Right cardiac atrium (tissue), 5 donors: Measurements from ENCODE around the gene ZNF275. TPM values are rescaled to one million over a fixed set of nuclear protein-coding genes. Genes with fewer than 3 reads are reported as not detected.
A peak's percentile ranks its signal among the peaks of the same experiment; 100 is the strongest.

Experiments used
- ATAC-seq, 2 donors: fragments of 200-7000 bp; cut with Tn5 transposase; one replicate each; pipeline versions ENCODE4 v1.8.0 to v1.9.1; 2020; ENCODE audit warnings: moderate library complexity in 2 of 2, mild to moderate bottlenecking in 1 of 2
- DNase-seq, 3 donors: peaks; one replicate each; pipeline ENCODE4 v3.0.0-alpha.2; 2020
- H3K27ac ChIP-seq: one replicate; pipeline ENCODE4 v1.5.1; 2013; ENCODE audit warnings: mild to moderate bottlenecking, low read length, control low read depth, moderate library complexity
- H3K27me3 ChIP-seq: one replicate; pipeline ENCODE4 v1.6.1; 2013; ENCODE audit not compliant: control insufficient read depth, insufficient read depth
- H3K4me1 ChIP-seq: one replicate; pipeline ENCODE4 v1.6.1; 2013; ENCODE audit warnings: low read length; ENCODE audit not compliant: control insufficient read depth, insufficient read depth
- H3K4me3 ChIP-seq: one replicate; pipeline ENCODE4 v1.5.1; 2013; ENCODE audit warnings: low read length, control low read depth
- H3K9me3 ChIP-seq: one replicate; pipeline ENCODE4 v1.6.1; 2013; ENCODE audit warnings: low read length; ENCODE audit not compliant: control insufficient read depth
- WGBS: extraction: QIAGEN DNeasy Blood & Tissue Kit; methylation state at CpG from one replicate; pipeline ENCODE4 v1.1.7; 2013; 5-methylcytosine and 5-hydroxymethylcytosine counted together
- intact Hi-C, 4 donors: fragments of 100-400 bp; cut with DNase I; formaldehyde crosslinking; loops; one replicate each; pipeline versions ENCODE4 v1.11.0 to v1.14.0; 2022 to 2023
- polyA plus RNA-seq: library from polyadenylated mRNA; stranded (reverse); fragments of 200-250 nt; gene quantifications from one replicate; pipeline ENCODE4 v1.2.3, GENCODE V29; 2013
- total RNA-seq, 4 donors: library from RNA; stranded (reverse); fragmentation: NEBNext Ultra II Directional; extraction: Animal tissue kit (Norgen Biotek cat#: 25700); gene quantifications; one replicate each; pipeline ENCODE4 v1.2.1, GENCODE V29; 2021
- donor health status: healthy with polysubstance abuse.
- donor health status: DM: no; HTN: yes; CAD: no.
- donor health status: DM: no; HTN: no; CAD: no.
- donor health status: DM: no; HTN: yes; CAD: no; lungs with severe emphysema.
- donor health status: DM: yes; HTN: yes; CAD: no.

The ZNF275 gene
- total and polyA plus RNA-seq, 5 donors = 2.7 to 7.5 (median 6.1) TPM

DNA sequence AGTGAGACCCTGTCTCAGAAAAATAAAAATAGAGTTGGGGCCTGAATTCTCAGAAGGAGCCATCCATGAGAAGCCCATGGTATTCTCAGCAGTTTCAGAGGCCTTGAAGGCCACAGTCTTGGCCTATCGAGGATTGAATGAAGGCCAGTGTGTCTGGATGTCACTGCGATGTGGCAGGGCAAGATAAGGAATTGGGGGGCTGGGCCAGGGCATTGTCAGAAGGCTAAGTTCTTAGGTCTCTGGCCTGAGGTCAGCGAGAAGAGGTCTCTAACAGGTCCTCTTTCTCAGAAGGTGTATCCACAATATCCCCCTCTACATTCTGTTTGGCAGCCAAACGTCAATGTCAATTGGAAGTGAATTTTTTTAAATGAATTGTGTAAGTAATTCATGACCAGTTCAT, 5.7 kb downstream of the ZNF275 start:
- 94% methylated on average over 4 of the region's 4 CpGs for WGBS
- Histone ChIP-seq H3K27me3 (no peaks in the 10 kb centered on the region), H3K4me1 (peaks cover 2% of the 10 kb centered on the region), H3K4me3 (no peak overlapping the region), H3K9me3 (no peaks in the 10 kb centered on the region), H3K27ac (no peak overlapping the region)
- intact Hi-C loops = no loop called here
- ATAC-seq (no peak), DNase-seq (no peak)

DNA sequence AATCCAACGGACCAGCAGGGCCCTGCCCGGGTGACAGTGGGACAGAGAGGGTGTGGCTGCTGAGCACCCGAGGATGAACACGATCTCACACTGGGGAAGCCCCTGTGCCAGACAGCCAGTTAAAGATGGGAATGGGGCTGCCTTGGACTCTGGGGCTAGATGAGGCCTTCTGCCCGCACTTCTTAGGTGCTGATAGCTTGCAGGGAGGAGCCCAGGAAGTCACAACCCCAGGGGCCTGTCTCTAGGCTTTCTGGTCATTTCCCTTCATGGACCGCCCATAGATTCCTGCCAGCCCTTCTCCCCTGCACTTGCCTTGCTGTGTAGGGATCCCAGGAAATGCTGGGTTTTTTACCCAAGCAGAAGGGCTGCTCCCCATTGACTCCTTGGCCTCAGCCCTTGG, 6.2 kb downstream of the ZNF275 start:
- no peaks in the 10 kb centered on the region for H3K9me3 ChIP-seq
- WGBS = 92% methylated on average over 6 of the region's 6 CpGs
- no peak overlapping the region for H3K4me3 ChIP-seq
- H3K27me3 ChIP-seq = no peaks in the 10 kb centered on the region
- ATAC-seq (no peak), DNase-seq (no peak)
- peaks cover 2% of the 10 kb centered on the region for H3K4me1 ChIP-seq
- no peak overlapping the region for H3K27ac ChIP-seq
- intact Hi-C loops = no loop called here

DNA sequence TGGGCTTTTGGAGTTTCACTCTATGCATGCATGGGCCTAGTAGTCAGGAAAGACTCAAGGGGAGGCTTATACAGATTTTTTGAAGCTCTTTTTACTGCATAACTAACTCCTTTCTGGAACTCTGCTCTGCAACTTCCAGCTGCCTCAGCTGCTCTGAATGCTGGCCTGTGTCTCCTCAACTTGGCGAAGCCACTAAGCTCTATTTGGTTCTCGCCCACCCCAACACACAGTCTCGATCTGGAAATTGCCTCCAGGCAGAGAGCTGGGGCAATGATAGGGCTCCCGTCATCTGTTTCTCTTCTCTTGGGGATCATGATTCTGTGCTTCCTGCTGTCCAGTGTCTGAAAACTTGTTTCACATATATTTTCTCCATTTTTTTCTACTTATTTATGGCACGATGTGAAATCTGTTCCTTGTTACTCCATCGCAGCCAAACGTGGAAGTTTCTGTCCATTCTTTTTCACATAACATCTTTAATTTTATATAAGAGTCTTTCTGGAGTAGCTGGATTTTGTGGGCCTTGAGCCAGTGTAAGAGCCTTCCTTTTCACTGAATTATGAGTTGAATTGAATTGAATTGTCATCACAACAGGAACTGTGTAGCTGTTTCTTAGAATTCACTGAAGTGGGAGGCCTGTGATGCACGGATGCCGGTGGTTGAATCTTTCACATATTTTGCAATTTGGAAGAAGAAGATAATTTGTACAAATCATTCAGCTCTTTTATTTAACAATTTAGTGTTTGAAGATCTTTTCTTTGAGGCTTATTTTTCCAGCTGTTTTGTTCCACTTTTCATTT, 9.0 kb downstream of the ZNF275 start:
- 65% methylated on average over 9 of the region's 9 CpGs for WGBS
- H3K4me3 ChIP-seq = no peak overlapping the region
- ATAC-seq (no peak), DNase-seq (no peak)
- intact Hi-C loops = no loop called here
- no peaks in the 10 kb centered on the region for H3K9me3 ChIP-seq
- H3K27ac ChIP-seq = no peak overlapping the region
- peaks cover 2% of the 10 kb centered on the region for H3K4me1 ChIP-seq
- H3K27me3 ChIP-seq = no peaks in the 10 kb centered on the region

DNA sequence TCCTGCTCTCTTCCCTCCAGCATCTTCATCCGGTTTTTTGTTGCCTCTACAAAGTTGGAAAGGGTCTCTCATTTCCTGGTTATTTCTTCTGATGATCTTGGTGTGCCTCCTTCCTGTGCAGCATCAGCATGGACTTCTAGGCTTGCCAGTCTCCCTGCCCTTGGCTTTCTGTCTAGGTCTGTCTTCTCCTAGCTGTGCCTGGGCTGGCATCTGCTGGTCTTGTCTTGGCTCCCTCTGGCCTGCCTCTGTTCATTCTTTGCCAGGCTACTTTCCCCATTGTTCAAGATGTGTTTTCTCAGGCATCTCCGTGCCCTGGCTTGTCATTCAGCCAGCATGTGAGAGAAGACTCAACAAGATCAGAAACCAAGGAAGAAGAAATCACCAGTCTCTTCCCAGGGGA, 9.7 kb downstream of the ZNF275 start:
- H3K9me3 ChIP-seq = no peaks in the 10 kb centered on the region
- ATAC-seq (no peak), DNase-seq (no peak)
- intact Hi-C loops = no loop called here
- 76% methylated on average over 2 of the region's 2 CpGs for WGBS
- no peaks in the 10 kb centered on the region for H3K27me3 ChIP-seq
- no peak overlapping the region for H3K27ac ChIP-seq
- H3K4me3 ChIP-seq = no peak overlapping the region
- H3K4me1 ChIP-seq = peaks cover 2% of the 10 kb centered on the region

DNA sequence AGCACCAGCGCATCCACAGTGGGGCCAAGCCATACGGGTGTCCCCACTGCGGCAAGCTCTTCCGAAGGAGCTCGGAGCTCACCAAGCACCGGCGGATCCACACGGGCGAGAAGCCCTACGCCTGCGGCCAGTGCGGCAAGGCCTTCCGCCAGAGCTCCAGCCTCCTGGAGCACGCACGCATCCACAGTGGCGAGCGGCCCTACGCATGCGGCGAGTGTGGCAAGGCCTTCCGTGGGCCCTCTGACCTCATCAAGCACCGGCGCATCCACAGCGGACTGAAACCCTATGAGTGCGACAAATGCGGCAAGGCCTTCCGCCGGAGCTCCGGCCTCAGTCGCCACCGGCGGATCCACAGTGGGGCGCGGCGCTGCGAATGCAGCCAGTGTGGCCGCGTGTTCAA, 13.6 kb downstream of the ZNF275 start:
- ATAC-seq (no peak), DNase-seq (peak in 1 of 3 donors; percentile 32)
- H3K27me3 ChIP-seq = no peaks in the 10 kb centered on the region
- intact Hi-C loops = no loop called here
- H3K9me3 ChIP-seq = no peaks in the 10 kb centered on the region
- H3K4me1 ChIP-seq = peaks cover 2% of the 10 kb centered on the region
- WGBS = 98% methylated on average over 38 of the region's 38 CpGs
- no peak overlapping the region for H3K4me3 ChIP-seq
- H3K27ac ChIP-seq = no peak overlapping the region

DNA sequence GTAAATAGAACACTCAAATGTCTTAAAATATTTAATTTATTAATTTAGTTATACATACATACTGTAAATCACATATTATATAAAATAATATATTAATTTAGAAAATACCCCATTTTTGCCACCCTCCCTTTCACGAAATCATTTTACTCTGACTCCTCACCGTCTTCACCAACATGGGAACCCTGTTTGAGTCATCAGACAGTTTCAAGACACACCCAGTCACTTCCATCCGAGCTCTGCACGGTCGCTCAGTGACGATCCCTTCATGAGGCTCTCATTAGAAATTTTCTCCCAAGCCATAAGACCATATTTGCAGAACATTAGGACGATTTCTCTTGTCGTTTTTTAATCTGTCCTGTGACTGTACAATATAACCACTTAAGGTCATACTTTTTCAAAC, 14.5 kb downstream of the ZNF275 start:
- Histone ChIP-seq H3K4me3 (no peak overlapping the region), H3K27me3 (no peaks in the 10 kb centered on the region), H3K9me3 (no peaks in the 10 kb centered on the region), H3K4me1 (peaks cover 2% of the 10 kb centered on the region), H3K27ac (no peak overlapping the region)
- ATAC-seq = no peak
- intact Hi-C loops = no loop called here
- 96% methylated on average over 8 of the region's 8 CpGs for WGBS
- DNase-seq = no peak

DNA sequence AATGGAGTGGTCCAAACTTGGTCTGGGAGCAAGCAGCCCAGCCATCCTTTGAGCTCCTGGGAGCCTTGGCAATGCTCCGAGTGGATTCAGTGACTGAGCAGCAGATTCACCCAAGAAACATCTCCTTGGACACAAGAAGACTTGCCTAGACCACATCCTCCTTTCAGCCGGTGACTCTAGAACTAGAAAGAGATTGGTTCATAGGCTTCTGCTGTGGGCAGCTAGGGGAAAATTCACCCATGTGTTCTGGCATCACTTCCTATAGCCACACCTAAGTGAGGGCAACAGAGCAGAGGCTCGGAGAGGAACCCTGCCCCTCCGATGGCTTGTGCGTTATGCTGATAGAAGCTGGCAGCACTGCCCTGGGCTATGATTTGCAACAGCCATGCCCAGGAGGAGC, 16.0 kb downstream of the ZNF275 start:
- Histone ChIP-seq H3K27ac (no peak overlapping the region), H3K4me1 (no peaks in the 10 kb centered on the region), H3K4me3 (no peak overlapping the region), H3K9me3 (no peaks in the 10 kb centered on the region), H3K27me3 (no peaks in the 10 kb centered on the region)
- DNase-seq = no peak
- 93% methylated on average over 5 of the region's 5 CpGs for WGBS
- ATAC-seq = no peak
- intact Hi-C loops = no loop called here

DNA sequence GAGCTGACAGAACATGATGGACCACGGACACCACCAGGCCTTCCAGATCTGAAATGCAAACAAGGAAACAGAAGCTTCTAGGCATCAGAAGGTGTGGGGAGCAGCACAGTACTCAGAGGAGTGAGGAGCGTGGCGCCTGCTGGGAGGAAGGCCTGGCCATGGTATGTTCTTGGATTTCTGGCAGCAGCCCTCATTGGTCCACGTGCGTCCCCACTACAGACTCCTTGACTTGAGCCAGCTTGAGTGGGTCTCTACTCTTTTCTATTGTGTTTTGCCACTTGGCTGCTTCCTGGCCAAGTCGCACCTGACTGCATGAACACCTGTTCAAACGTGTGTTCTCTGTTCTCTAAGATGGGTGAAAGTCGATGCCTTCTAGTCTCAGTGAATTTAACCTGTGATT, 18.0 kb downstream of the ZNF275 start:
- ATAC-seq (no peak), DNase-seq (no peak)
- no peak overlapping the region for H3K27ac ChIP-seq
- no peaks in the 10 kb centered on the region for H3K4me1 ChIP-seq
- no peaks in the 10 kb centered on the region for H3K9me3 ChIP-seq
- WGBS = 92% methylated on average over 8 of the region's 8 CpGs
- H3K27me3 ChIP-seq = no peaks in the 10 kb centered on the region
- no peak overlapping the region for H3K4me3 ChIP-seq
- intact Hi-C loops = no loop called here

DNA sequence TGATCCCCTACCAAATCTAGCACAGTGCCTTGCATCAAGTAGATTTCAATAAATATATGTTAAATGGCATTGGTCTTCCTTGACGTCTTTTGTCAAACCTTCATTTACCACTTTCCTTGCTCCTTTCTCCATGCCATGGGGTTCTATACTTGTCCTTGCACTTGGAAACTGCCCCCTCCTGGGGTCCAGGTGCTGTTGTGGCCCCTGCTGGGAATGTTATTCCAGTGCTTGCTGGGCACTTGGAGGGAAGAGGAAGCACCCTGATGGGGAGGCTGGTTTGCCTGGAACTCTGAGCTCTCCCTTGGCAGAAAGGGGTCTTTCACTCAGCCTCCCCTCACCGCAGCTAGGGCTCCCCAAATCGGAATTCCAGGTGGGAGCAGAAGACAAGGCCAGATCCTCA, 18.9 kb downstream of the ZNF275 start:
- H3K27ac ChIP-seq = no peak overlapping the region
- H3K9me3 ChIP-seq = no peaks in the 10 kb centered on the region
- H3K27me3 ChIP-seq = no peaks in the 10 kb centered on the region
- no peaks in the 10 kb centered on the region for H3K4me1 ChIP-seq
- H3K4me3 ChIP-seq = no peak overlapping the region
- DNase-seq (no peak), ATAC-seq (no peak)
- WGBS = 78% methylated on average over 3 of the region's 3 CpGs
- intact Hi-C loops = no loop called here

DNA sequence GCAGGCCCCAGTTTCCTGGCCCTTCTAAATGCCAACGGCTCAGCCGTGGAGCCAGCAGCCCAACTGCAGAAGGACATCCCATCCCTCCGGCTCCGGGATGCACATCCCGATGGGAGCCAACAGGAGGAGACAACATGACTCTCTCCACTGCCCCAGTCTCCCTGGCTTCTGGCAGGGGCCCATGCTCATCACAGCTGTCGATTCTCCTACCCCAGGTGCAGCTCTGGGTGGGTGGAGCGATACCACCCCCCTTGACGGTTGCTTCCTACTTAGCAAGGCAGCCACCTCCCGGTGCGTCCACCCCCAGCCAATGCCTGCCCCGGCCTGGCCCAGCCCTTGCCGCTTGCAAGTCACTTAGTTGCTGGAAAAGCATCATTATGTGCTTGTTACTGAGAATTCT, 19.5 kb downstream of the ZNF275 start:
- Histone ChIP-seq H3K27ac (no peak overlapping the region), H3K9me3 (no peaks in the 10 kb centered on the region), H3K27me3 (no peaks in the 10 kb centered on the region), H3K4me3 (no peak overlapping the region), H3K4me1 (no peaks in the 10 kb centered on the region)
- ATAC-seq = peak in 1 of 2 donors; percentile 28
- DNase-seq = no peak
- WGBS = 63% methylated on average over 12 of the region's 12 CpGs
- intact Hi-C loops = no loop called here

DNA sequence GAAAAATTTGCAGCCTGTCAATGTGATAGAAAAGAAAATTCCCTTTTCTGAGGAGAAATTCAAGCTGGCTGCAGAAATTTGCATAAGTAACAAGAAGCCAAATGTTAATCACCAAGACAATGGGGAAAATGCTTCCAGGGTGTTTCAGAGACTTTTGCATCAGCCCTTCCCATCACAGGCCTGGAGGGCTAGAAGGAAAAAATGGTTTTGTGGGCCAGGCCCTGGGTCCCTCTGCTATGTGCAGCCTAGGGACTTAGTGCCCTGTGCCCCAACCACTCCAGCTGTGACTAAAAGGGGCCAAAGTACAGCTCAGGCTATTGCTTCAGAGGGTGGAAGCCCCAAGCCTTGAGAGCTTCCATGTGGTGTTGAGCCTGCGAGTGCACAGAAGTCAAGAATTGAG, 23.9 kb downstream of the ZNF275 start:
- intact Hi-C loops = no loop called here
- WGBS = 88% methylated on average over 1 of the region's 1 CpG

More for the DNA sequence above, 23.9 kb downstream of the ZNF275 start:
- DNase-seq = no peak
- no peaks in the 10 kb centered on the region for H3K4me1 ChIP-seq
- H3K27ac ChIP-seq = no peak overlapping the region
- no peak for ATAC-seq
- no peaks in the 10 kb centered on the region for H3K9me3 ChIP-seq
- H3K27me3 ChIP-seq = no peaks in the 10 kb centered on the region
- no peak overlapping the region for H3K4me3 ChIP-seq
